Pancreas (tissue), 10 donors: ENCODE results near the gene PI4KB. TPM values are rescaled to one million over a fixed set of nuclear protein-coding genes. Genes with fewer than 3 reads are reported as not detected.
A peak's percentile ranks its signal among the peaks of the same experiment; 100 is the strongest.

Experiments
- ATAC-seq, 4 donors: fragments of 200-7000 bp; cut with Tn5 transposase; one replicate each; pipeline versions ENCODE4 v1.8.0 to v1.9.1; 2020; ENCODE audit warnings: mild to moderate bottlenecking in 4 of 4, moderate library complexity in 4 of 4
- DNase-seq, 6 donors: peaks; one replicate each; pipeline ENCODE4 v3.0.0-alpha.2; 2020
- FAIRE-seq: peaks from 2 replicates; lab custom pipeline; 2012; peaks lifted over from hg19 to GRCh38; lab: Jason Lieb, UNC
- H3K27ac ChIP-seq, 4 donors: fragments of 200-600 bp; sonication (generic); 1 replicate in 3 of 4; 2 replicates in 1 of 4; pipeline versions ENCODE4 v1.5.0 to v1.8.0; 2020
- H3K27me3 ChIP-seq, 4 donors: fragments of 200-600 bp; one replicate each; pipeline ENCODE4 v1.8.0; 2021
- H3K36me3 ChIP-seq, 3 donors: fragments of 200-600 bp; sonication (generic) in 1 of 3; one replicate each; pipeline versions ENCODE4 v1.5.0 to v1.8.0; 2020 to 2021
- H3K4me1 ChIP-seq, 3 donors: fragments of 200-600 bp; one replicate each; pipeline ENCODE4 v1.8.0; 2021
- H3K4me3 ChIP-seq, 4 donors: fragments of 200-600 bp; sonication (generic) in 2 of 4; one replicate each; pipeline versions ENCODE4 v1.5.0 to v1.8.0; 2020 to 2021
- H3K9me3 ChIP-seq, 4 donors: fragments of 200-600 bp; one replicate each; pipeline ENCODE4 v1.8.0; 2021
- CTCF ChIP-seq, 4 donors: fragments of 200-600 bp; sonication (generic) in 3 of 4; IDR thresholded peaks; one replicate each; pipeline versions ENCODE4 v1.5.0 to v1.8.0; 2021; ENCODE audit warnings: antibody characterized with exemption in 4 of 4
- WGBS, 2 donors: extraction: QIAGEN DNeasy Blood & Tissue Kit; methylation state at CpG; one replicate each; pipeline ENCODE4 v1.1.7; 2013; 5-methylcytosine and 5-hydroxymethylcytosine counted together
- intact Hi-C, 3 donors: fragments of 100-400 bp; cut with DNase I; formaldehyde crosslinking; loops; one replicate each; pipeline versions ENCODE4 v1.11.1 to v1.14.2; 2022
- polyA plus RNA-seq, 2 donors: library from polyadenylated mRNA; stranded (reverse); fragments of 200-250 nt; gene quantifications; one replicate each; pipeline ENCODE4 v1.2.3, GENCODE V29; 2013
- total RNA-seq, 6 donors: library from RNA; stranded (reverse); fragmentation: NEBNext Ultra II Directional in 4 of 6; extraction: Animal tissue kit (Norgen Biotek cat#: 25700) in 4 of 6; gene quantifications; one replicate each; pipeline versions ENCODE4 v1.2.1 to v1.2.4, GENCODE V29; 2021 to 2023
- donor health status: healthy with polysubstance abuse.
- donor health status: DM: no; HTN: no; CAD: no; lungs with moderate emphysema.
- donor health status: DM: no; HTN: no; CAD: no.
- donor health status: control.
- donor health status: control.
- donor health status: Bipolar disorder and iron deficiency.
- donor health status: DM: yes; HTN: yes; CAD: no.
- donor health status: DM: no; HTN: no; CAD: no.
- donor health status: DM: no; HTN: no; CAD: no.
- donor health status: DM: yes; HTN: yes; CAD: no.

Gene PI4KB
- 10 to 100 TPM; 20.0 to 36.5 (median 24.1) TPM for total RNA-seq
- polyA plus RNA-seq: 10 to 100 TPM; 33.3 to 44.2 TPM

- intact Hi-C loops: no loop called here
- ATAC-seq: peak; percentile 97 to 99 (median 98)
- peak; percentile 89 for FAIRE-seq
- Histone ChIP-seq H3K27me3 (no peaks in the 10 kb centered on the region), H3K36me3 (peaks cover 0 to 3% (median 0%) of the 10 kb centered on the region in 3 donors), H3K9me3 (no peaks in the 10 kb centered on the region), H3K4me1 (peaks cover 0 to 20% (median 11%) of the 10 kb centered on the region in 3 donors), H3K4me3 (peak within 1 kb of the TSS; percentile 62 to 86 (median 68)), H3K27ac (peak within 1 kb of the TSS; percentile 73 to 96 (median 88))
- 0% methylated on average over 32 to 40 of the region's 40 CpGs for WGBS, 2 donors
- no peak for TF ChIP-seq CTCF (IDR thresholded peaks at IDR 0.05)
- DNase-seq: peak; percentile 83 to 95 (median 90)
These were observed at the start of gene PI4KB for GRCh38 chr1:151327223-151327902. PI4KB (minus strand) TSS chr1:151327416; CDS start chr1:151316481, 10,935 bp downstream.

GRCh38 chr1:151373196-151373595 lies 46.0 kb upstream of the PI4KB start:
- ATAC-seq (no peak), DNase-seq (peak in 1 of 6 donors; percentile 28), FAIRE-seq (no peak)
- intact Hi-C loops: no loop called here
- Histone ChIP-seq H3K36me3 (no peaks in the 10 kb centered on the region), H3K4me1 (peaks cover 13 to 21% (median 15%) of the 10 kb centered on the region in 3 donors), H3K9me3 (peaks cover 0 to 1% (median 0%) of the 10 kb centered on the region in 4 donors), H3K27me3 (no peaks in the 10 kb centered on the region), H3K4me3 (no peak overlapping the region), H3K27ac (no peak overlapping the region)
- WGBS, 2 donors: 82 to 87% methylated on average over 14 of the region's 14 CpGs
- TF ChIP-seq CTCF (IDR thresholded peaks at IDR 0.05): no peak

- no peaks in the 10 kb centered on the region for H3K9me3 ChIP-seq
- peak; percentile 17 for FAIRE-seq
- peak within 1 kb of the TSS; percentile 27 to 74 (median 54) for H3K27ac ChIP-seq
- H3K27me3 ChIP-seq: no peaks in the 10 kb centered on the region
- intact Hi-C loops: no loop called here
- peak; percentile 89 to 95 (median 94) for ATAC-seq
- H3K4me3 ChIP-seq: peak within 1 kb of the TSS; percentile 15 to 52 (median 26)
- peaks cover 13 to 21% (median 15%) of the 10 kb centered on the region in 3 donors for H3K4me1 ChIP-seq
- peak; percentile 84 to 94 (median 92) for DNase-seq
- 8 to 9% methylated on average over 11 of the region's 11 CpGs for WGBS, 2 donors
- TF ChIP-seq CTCF (IDR thresholded peaks at IDR 0.05): no peak
- no peaks in the 10 kb centered on the region for H3K36me3 ChIP-seq
These were observed 45.1 kb upstream of the PI4KB start, which contains the start of gene SELENBP1 for GRCh38 chr1:151372058-151372934. SELENBP1 (minus strand) TSS chr1:151372705; CDS start chr1:151372641, 64 bp downstream.

GRCh38 chr1:151371370-151372057 lies 44.3 kb upstream of the PI4KB start:
- H3K36me3 ChIP-seq: no peaks in the 10 kb centered on the region
- H3K4me1 ChIP-seq: peaks cover 13 to 21% (median 15%) of the 10 kb centered on the region in 3 donors
- peak overlapping the region in 3 of 4 donors; percentile 22 to 52 (median 30) for H3K4me3 ChIP-seq
- no peak for FAIRE-seq
- H3K27ac ChIP-seq: peak overlapping the region; percentile 27 to 74 (median 54)
- 9 to 14% methylated on average over 9 of the region's 9 CpGs for WGBS, 2 donors
- DNase-seq: peak; percentile 71 to 85 (median 77)
- no peak for TF ChIP-seq CTCF (IDR thresholded peaks at IDR 0.05)
- ATAC-seq: peak; percentile 68 to 78 (median 75)
- H3K27me3 ChIP-seq: no peaks in the 10 kb centered on the region
- H3K9me3 ChIP-seq: no peaks in the 10 kb centered on the region
- intact Hi-C loops: no loop called here
